Measurements from ENCODE around the gene IQGAP2.
"Not testable (repeated sequence)": the region's sequence is repeated elsewhere in the genome, so short reads cannot be mapped to it uniquely, and the experiment has no call there.

Gene IQGAP2

GRCh38 chr5:76724871-76725270 is 321.8 kb downstream of the IQGAP2 start:
- DNase-seq = no peak

DNA sequence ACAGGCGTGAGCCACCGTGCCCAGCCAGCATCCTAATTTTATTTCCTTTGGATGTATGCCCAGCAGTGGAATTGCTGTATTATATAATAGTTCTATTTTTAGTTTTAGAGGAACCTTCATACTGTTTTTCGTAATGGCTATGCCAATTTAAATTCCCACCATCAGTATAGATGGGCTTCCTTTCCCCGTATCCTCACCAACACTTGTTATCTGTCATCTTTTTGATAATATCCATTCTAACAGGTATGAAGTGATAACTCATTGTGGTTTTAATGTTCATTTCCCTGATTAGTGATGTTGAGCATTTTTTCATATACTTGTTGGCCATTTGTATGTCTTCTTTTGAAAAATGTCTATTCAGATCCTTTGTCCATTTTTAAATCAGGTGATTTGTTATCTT is 325.9 kb downstream of the IQGAP2 start:
- DNase-seq = no peak

GRCh38 chr5:76729373-76730290 is 326.5 kb downstream of the IQGAP2 start:
- DNase-seq = no peak

DNA sequence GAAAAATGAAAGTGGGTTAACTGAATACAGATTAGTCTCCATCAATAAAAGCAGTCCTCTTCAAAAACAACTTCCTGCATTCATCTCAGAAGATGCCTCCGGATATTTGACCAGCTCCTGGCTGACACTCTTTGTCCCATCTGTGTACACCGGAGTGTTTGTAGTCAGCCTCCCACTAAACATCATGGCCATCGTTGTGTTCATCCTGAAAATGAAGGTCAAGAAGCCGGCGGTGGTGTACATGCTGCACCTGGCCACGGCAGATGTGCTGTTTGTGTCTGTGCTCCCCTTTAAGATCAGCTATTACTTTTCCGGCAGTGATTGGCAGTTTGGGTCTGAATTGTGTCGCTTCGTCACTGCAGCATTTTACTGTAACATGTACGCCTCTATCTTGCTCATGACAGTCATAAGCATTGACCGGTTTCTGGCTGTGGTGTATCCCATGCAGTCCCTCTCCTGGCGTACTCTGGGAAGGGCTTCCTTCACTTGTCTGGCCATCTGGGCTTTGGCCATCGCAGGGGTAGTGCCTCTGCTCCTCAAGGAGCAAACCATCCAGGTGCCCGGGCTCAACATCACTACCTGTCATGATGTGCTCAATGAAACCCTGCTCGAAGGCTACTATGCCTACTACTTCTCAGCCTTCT is 329.4 kb downstream of the IQGAP2 start:
- DNase-seq = no peak

GRCh38 chr5:76733049-76733417 is 329.9 kb downstream of the IQGAP2 start:
- no peak for DNase-seq

DNA sequence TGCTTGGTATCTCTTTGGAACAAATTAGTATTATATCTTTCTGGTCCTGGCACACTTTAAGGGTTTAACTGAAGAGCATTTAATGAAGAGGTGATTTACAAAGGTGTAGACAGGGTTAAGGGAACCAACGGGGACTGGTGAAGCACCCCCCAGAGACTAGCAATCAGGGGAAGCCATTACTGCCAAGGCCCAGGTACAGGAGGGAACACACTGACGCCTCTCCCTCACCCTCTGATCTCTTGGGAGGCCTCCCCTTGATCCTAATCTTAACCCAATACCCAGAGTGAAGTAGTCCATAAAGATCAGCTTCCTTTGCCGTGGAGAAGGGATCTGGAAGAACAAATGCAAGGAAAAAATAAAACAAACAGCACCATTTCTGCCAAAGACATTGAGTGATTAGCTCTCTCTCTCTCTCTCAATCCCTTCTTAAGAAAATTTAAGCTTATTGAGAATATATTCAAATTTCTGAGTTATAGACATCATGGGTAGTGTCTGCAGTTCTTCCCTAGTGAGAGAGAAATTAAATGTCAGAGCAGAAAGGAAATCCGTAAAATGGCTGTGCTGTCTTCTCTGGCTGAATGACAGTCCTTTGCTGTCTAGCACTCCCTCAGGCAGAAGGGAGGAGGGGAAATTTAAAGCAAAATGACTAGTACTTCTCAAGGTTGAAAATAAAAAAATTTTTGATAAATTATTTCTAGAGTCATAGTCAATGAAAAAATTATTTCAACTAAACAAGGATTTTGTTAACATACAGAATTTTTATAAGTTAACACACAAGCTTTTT is 332.9 kb downstream of the IQGAP2 start:
- no peak for DNase-seq

- no peak for DNase-seq
Measured at GRCh38 chr5:76736679-76737556, 333.8 kb downstream of the IQGAP2 start.

DNA sequence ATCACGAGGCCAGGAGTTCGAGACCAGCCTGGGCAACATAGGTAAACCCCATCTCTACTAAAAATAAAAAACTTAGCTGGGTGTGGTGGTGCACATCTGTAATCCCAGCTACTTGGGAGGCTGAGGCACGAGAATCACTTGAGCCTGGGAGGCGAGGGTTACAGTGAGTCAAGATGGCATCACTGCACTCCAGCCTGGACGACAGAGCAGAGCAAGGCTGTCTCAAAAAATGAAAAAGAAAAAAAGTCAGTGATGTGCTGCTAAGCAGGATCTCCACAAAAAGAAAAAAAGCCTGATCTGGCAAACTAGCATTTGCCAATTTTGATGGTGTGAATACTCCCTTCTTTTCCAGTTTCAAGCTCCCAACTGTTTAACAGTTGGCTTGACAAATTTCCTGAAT is 334.8 kb downstream of the IQGAP2 start:
- no peak for DNase-seq

GRCh38 chr5:76741506-76741905 is 338.4 kb downstream of the IQGAP2 start:
- DNase-seq = not testable (repeated sequence)

DNA sequence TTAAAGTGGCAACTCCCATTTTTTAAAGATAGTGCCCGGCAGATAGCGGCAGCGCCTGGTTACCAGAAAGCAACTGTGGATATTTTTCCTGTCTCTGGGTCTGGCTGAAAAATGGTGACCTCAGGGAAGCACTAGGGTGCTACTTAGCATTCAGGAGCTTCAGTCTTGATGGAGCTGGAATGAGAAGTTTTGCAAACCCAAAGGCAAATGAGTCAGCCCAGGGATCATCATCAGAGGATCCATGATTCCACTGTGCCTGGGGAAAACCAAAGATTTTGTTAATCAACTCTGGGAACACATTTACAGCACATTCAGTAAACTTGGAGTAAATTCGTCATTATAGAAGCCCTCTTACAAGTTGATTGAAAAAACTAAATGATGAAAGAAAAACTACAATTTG is 339.5 kb downstream of the IQGAP2 start:
- DNase-seq = peak; percentile 16

DNA sequence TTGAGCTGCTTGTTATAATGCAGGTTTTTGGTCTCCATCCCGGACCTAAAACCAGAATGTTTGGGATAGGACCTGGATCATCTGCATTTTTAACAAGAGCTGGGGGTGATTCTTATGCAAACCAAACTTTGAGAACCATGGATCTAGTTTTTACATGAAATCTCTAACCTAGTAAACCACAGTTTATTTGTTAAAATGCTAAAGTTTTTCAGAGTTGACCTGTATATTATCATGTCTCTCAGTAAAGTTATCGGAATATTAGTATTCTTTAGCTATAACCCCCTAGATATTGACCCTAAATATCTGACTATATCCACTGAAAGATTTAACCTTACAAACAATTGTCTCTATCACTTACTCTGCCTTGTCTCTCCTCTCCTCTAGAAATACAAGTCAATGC is 341.5 kb downstream of the IQGAP2 start:
- DNase-seq = no peak

GRCh38 chr5:76745670-76746069 is 342.6 kb downstream of the IQGAP2 start:
- DNase-seq = no peak

DNA sequence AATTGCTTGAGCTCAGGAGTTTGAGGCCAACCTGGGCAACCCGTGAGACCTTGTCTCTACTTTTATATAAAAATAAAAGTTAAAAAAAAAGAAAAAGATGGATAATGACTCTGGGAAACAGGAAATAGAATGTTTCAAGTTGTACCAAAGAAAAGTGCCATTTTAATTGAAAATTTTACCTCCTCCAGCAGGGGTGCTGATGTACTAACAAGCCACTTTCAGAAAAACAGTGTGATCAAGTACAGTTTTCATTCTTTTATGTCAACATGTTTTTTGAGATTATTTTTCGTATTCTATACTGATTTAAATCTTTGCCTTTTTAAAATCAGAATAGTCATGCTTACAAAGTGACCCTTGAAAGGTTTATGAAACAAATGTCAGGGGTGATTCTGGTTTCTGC is 343.6 kb downstream of the IQGAP2 start:
- DNase-seq = no peak

DNA sequence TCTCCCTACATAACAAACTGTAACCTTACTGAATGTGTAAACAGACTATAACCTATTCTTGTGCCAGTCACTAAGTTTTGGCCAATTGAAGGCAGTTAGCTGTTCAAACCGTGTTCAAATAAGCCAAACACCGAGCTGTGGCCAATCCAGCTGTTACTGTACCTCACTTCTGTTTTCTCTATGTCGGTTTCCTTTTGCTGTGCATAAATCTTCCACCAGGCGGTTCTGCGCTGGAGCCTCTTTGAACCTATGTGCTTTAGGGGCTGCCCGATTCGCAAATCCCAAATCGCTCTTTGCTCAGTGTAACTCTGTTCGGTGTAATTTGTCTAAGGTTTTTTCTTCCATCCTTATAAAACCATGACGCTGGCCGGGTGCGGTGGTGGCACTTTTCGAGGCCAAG is 344.6 kb downstream of the IQGAP2 start:
- no peak for DNase-seq

GRCh38 chr5:76751291-76751690 is 348.2 kb downstream of the IQGAP2 start:
- no peak for DNase-seq

DNA sequence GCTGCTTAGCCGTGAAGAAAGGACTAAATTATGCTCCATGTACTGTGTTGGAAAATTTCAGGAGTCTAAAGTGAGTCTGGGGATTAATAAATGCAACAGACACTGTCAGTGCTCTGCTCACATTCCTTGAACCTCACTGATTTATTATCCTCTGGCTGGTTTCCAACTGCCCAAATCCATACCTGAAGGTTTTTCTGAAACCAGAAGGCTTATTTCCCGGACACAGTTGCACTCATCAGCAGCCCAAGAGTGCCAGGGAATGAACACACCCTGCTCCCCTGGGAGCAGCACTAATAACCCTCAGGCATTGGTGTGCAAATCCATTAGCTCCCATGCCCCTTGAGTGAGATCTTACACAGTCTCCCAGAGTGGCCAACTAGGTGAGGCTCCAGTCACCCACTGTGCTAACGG is 351.6 kb downstream of the IQGAP2 start:
- DNase-seq = no peak

- no peak for DNase-seq
Measured at GRCh38 chr5:76755779-76756637, 352.9 kb downstream of the IQGAP2 start.

- DNase-seq = no peak
Measured at GRCh38 chr5:76757049-76757448, 354.0 kb downstream of the IQGAP2 start.

All from hematopoietic multipotent progenitor cell treated with erythropoietin and hydrocortisone succinate and interleukin-3 and kit ligand, for 8 days (in vitro differentiated cells).